Dedifferentiated amniotic fluid mesenchymal stem cell (primary cell): ENCODE results near the gene MYO9A.

Source experiments
- DNase-seq: peaks from one replicate; pipeline ENCODE4 v3.0.0-alpha.2; 2016; ENCODE audit errors: extremely low spot score

Gene MYO9A

DNA sequence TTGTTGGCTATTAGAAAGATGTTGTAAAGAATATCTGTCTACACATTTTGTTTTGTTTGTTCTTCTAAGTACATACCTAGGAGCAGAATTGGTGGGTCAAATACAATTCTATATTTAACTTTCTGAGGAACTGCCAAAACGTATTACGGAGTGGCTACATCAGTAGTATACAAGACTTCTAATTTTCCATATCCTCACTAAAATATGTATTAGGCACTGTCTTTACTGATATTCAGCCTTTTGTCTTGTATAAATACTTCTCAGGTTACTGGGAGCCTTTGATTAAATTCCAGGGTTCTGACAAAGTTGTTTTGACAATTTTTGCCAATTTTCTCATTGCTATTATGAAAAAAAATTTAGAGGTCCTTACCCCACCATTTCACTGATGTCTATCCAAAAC lies 160.9 kb downstream of the MYO9A start:
- DNase-seq = no peak

- DNase-seq = peak; percentile 23
These were observed 166.8 kb downstream of the MYO9A start for GRCh38 chr15:71951134-71951533.

- DNase-seq = no peak
These were observed 172.9 kb downstream of the MYO9A start for GRCh38 chr15:71945012-71945411.

DNA sequence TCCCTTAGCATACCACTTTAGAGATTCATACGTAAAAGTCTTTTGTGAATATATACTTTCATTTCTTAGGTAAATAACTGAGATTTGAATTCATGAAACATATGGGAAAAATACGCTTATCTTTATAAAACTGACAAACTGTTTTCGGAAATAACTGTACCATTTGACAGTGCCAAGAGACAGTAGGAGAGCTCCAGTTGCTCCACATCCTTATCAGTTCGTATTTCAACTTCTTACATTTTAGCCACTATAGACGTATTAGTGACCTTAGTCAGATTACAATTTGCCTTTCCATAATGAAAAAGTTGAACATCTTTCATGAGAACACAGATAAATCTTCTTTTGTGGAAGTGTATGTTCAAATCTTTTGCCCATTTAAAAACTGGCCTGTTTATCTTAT lies 174.1 kb downstream of the MYO9A start:
- no peak for DNase-seq

DNA sequence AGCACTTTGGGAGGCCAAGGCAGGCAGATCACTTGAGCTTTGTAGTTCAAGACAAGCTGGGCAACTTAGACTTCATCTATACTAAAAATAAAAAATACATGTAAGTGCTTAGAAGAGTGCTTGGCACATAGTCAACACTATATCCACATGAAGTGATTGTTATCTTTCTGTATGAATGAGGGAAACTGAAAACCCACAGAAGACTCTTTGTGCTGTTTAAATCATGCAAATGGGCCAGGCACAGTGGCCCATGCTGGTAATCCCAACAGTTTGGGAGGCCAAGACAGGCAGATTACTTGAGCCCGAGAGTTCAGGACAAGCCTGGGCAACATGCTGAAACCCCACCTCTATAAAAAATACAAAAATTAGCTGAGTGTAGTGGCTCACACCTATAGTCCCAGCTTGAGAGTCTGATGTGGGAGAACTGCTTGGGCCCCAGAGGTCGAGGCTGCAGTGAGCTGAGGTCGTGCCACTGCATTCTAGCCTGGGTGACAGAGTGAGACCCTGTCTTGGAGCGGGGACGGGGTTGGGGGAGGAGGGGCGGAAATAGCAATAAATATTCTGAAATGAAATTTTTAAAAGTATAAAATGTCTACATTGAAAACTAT lies 177.9 kb downstream of the MYO9A start:
- no peak for DNase-seq

DNA sequence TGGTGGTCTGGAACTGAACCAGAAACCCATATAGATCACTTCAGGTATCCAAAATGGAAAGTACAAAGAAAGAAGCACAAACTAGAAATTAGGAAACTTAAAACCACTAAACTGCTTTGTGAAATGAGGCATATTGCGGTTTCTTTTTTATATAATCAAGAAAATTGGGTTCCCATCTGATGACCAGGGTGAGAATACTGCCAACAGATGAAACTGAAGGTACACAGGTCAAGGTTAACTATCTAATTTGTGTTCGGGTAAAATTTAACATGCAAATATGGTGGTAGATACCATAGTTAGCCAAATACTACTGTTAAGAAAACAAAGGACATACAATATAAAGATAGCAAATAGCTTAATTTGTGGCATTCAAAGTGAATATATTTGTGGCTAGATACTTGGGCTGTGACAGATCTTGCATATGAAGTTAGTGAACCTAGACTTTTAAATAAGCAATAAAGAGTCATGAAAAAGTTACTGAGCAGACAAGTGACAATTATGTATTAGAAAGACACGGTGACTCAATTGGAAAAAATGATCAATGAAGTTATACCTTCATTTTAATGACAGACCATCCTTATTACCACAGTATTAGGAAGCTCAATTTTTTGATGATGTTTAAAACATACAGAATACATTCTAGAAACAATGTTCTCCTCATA lies 180.2 kb downstream of the MYO9A start:
- DNase-seq = no peak

GRCh38 chr15:71934446-71934845 lies 183.5 kb downstream of the MYO9A start:
- DNase-seq = no peak

- no peak for DNase-seq
These were observed 185.3 kb downstream of the MYO9A start for GRCh38 chr15:71932689-71933088.

GRCh38 chr15:71931261-71931660 lies 186.7 kb downstream of the MYO9A start:
- DNase-seq = no peak

- DNase-seq = no peak
These were observed 192.8 kb downstream of the MYO9A start for GRCh38 chr15:71925145-71925544.

DNA sequence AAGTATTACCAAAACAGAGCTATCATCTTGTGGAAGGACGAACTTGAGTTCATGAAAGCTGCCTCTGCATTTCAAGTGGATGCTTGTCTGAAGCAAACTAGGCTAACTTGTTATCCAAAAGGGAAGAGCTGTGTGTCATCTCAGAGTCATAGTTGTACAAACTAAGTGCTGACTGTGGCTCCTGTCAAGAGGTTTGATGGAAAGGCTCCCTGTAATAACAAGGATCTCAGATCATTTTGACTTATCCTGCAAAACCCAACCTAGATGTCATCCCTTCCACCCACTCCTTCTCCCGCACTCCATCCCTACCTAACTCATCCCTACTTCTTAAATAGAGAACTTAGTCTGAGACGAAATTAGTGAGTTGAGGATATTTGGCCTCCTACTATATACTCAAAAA lies 196.8 kb downstream of the MYO9A start:
- no peak for DNase-seq

DNA sequence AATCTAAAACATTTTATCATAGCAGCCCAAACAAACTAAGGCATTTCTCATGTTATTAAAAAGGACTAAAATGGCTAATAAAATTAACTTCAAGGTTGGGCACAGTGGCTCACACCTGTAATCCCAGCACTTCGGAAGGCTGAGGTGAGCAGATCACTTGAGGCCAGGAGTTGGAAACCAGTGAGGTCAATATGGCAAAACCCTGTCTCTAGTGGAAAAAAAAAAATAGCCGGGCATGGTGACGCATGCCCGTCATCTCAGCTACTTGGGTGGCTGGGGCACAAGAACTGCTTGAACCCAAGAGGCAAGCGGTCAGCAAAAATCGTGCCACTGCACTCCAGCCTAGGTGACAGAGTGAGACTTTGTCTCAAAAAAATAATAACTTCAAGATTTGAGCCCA lies 197.4 kb downstream of the MYO9A start:
- no peak for DNase-seq

DNA sequence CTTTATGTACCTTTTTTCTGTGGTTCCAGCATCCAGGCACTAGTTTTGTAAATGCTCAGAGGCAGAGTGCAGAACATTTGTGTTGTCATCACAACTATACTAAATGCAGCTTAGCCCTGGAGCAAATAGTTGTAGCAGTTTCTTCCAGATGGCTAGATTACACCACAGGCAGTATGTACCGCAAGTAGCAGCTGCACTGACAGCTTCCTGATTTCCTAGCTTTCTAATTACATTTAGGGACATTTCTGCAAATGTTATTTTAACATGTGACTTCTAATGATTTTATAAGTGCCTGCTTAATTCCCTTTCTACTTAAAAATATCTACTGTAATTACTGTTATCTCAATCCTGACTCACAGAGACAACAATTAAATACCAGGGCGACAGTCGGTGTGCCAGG lies 201.1 kb downstream of the MYO9A start:
- no peak for DNase-seq

DNA sequence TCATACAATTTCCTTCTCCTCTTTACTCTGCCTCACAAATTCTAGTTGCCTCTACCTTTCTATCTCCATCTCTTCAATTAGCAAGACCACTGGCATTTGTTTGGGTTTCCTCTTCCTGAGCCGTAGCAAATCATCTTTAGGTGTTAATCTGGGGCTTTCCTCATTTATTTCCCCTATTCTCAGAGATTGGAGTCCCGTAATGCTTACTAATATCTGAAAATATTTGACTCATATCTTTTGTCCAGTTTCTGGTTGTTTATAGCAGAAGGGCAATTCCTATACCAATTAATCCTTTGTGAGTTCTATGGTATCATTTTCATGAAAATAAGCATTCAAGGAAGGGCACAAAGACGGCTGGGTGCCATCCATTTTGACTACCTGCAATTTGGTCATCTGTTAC lies 203.9 kb downstream of the MYO9A start:
- DNase-seq = no peak

DNA sequence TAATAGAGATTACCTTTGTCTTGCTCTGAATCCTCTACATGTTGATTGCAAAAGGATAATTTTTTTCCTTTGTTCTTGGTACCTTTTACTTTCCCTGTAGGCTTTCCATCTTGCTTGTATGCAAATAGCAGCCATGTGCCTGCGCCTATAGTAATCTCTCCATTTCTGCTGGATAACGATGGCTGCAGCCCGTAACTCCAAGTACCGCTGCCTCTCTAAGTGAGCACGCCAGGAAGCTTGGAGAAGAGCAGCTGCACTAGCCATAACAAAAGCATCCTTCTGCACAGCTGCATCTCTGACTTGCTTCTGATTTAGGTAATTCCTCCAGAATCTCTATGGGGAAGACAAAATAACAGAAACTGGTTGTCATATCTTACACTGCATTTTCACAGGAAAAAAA lies 218.3 kb downstream of the MYO9A start:
- no peak for DNase-seq

DNA sequence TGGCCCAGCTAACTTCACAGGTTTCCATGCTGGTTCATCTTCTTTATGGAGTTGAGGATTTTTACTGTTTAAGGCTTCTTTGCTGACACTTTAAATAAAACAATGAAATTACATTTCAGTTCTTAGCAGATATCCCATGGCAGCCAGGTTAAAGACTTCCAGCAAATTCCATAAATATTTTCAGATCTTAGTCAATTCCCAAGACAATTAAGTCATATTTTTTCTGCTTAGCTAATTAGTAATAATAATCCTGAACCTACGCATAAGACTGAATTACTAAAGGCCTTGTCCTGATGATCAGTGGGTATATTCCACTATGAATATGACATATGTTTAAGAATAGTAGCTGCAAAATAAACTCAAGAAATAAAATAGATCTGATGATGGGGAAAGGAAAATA lies 224.3 kb downstream of the MYO9A start:
- no peak for DNase-seq

DNA sequence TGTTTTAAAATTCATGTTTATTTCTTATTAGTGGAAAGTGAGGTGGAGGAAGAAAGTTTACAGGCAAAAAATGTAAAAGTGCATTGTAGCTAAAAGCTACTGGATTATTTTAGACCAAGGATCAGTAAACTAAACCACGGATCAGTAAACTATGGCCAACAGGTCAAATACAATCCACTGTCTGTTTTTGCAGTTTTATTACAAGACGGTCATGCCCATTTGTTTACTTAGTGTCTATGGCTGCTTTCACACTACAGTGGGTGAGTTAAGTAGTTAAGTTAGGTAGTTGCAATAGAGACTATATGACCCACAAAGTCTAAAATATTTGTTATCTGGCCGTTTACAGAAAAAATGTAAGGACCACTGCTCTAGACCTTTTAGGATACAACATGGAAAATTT lies 225.6 kb downstream of the MYO9A start:
- no peak for DNase-seq

GRCh38 chr15:71891026-71891425 lies 226.9 kb downstream of the MYO9A start:
- DNase-seq = no peak

DNA sequence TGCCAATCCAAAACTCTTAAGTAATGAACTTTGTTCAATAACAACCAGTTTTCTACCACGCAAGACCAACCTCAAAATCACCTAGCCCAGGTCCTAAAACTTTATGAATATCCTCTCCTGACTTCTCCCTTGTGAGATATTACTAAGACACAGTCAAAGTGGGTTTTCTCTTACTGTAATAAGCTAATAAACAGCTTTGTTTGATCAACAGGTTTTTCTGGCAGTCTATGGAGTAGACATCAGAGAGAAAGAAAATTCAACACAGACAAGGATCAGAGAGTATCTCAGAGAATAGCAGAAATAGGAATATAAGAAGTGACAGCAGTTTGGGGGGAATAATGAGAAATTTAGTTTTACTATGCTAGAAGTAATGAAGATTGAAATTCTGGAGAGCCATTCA lies 228.0 kb downstream of the MYO9A start:
- no peak for DNase-seq

- DNase-seq = no peak
These were observed 228.6 kb downstream of the MYO9A start for GRCh38 chr15:71889385-71889784.

DNA sequence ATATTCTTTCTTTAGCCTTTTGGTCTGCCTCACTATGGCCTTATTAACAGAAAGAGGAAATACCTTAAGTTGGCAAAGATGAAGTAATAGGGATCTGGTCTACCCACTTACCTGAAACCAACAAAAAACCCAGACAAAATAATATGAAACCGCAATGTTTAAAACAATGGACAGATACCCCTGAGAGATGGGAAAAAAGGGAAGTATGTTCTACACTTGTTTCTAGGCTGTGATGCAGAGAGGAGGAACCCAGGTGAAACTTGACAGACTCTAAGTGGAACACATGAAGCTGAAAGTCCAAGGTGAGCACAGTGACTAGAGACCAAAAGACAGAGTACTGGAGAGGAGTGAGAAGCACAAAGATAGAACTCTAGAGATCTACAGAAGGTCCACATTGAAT lies 229.2 kb downstream of the MYO9A start:
- DNase-seq = no peak

GRCh38 chr15:71885390-71885789 lies 232.6 kb downstream of the MYO9A start:
- no peak for DNase-seq

GRCh38 chr15:71883447-71883846 lies 234.5 kb downstream of the MYO9A start:
- no peak for DNase-seq

DNA sequence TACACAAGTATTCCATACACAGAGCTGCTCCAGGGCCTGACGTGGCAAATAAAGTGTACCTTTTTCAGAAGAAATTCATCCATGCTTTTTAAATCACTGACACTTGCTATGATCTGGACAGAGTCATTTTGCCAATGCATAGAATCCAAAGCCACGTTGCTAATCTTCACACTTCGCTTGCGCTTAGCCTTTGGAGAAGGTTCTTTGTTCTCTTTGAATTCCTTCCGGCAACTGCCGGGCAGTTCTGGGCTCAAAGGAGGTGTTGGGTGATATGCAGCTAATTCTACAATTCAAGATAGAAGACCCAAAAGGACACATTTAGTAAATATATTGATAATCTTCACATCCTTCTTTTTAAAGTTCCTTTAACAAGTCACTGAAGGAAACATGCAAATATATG lies 237.7 kb downstream of the MYO9A start:
- no peak for DNase-seq
